Stimulated activated CD8-positive, alpha-beta memory T cell treated with anti-CD3 and anti-CD28 coated beads, Interleukin-15, amount 100 ng/mL, for 4 hours (primary cell): ENCODE measurements around the gene COL20A1.

Source experiments
- DNase-seq, 2 donors: peaks; one replicate each; pipeline ENCODE4 v3.0.0-alpha.2; 2020; ENCODE audit warnings: low read depth in 2 of 2

The COL20A1 gene

DNA sequence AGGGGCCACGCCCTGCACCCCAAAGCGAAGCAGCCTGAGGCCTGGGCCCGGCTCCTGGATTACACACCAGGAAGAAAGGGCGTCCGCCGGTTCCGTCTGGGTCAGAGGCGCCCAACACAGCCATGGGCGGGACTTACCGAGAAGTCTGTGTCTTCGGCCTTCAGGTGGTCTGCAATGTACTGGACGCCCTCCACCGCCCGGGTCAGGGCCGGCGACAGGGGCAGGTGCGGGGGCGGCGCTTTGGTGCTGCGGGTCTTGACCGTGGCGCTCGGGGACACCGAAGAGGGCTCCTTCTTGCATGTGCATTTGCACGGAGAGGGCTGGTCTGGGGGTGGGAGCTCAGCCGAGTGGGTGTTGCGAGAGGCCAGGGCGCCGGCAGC lies 56.5 kb downstream of the COL20A1 start:
- DNase-seq, result no peak

DNA sequence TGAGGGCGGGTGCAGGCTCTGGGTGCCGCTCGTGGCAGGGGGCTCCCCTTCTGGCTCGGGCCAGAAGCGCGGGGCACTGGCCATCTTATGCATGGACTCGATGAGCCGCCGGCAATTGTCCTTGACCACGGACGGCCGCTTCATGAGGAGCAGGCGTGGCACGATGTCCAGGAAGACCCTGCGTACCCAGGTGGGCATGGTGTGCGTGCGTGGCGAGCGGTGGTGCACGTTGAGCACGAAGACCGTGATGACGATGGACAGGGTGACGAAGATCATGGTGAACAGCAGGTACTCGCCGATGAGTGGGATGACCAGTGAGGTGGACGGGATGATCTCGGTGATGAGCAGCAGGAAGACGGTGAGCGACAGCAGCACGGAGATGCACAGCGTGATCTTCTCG lies 57.2 kb downstream of the COL20A1 start:
- no peak for DNase-seq

- DNase-seq, result no peak
Measured at GRCh38 chr20:63350597-63351325, 57.8 kb downstream of the COL20A1 start.

- no peak for DNase-seq
Measured at GRCh38 chr20:63351326-63351700, 58.3 kb downstream of the COL20A1 start.

GRCh38 chr20:63351811-63352591 lies 59.0 kb downstream of the COL20A1 start:
- DNase-seq, result no peak

DNA sequence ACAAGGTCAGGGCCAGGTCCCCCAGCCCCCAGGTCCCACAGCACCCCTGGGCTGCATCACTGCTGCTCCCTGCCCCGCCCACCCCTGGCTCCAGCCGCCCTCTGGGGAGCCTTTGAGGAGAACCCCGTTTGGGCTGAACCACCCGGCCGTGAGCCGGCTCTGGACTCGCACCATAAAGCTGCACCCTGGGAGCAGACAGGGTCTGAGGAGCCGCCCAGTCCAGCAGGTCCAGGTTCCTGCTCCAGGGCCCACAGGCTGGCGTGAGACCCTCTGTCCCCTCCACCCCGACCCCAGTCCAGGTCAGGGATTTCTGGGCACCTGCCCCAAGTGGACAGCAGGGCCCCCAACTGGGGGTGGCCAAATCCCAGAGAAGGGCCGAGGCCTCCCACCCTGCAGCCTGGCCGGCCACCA lies 59.8 kb downstream of the COL20A1 start:
- DNase-seq, result no peak

DNA sequence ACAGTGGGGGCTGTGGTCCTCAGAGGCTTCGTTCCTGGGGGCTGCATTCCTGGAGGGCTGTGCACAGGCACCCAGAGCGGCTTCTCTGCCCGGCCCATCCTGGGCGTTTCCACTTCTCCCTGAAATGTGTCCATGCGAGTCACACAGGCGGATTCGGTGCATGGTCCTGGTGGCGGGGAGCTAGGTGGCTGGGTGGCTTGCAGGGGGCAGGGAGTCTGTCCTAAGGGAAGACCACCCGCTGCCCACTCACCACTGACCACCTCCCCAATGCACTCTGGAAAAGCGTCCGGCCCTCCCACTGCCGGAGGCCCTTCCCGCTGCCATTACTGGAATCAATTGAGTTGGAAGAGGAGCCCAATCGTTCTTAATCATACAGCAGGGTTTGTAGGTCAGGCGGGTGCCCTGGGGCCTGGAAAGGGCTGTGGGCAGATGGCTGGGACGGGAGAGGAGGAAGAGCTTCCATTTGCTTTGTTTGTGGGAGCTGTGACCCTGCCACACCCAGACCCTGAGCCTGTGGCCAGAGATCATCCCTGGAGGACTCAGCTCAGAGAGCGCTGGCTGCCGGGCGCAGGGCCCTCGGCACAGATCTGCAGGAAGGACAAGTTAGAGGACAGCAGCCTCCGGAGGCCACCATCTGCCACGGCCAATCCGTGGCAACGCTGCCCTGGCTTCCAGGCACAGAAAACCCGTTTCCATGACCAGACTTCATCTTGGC lies 61.8 kb downstream of the COL20A1 start:
- DNase-seq, result no peak

- DNase-seq, result no peak
Measured at GRCh38 chr20:63355781-63356295, 62.9 kb downstream of the COL20A1 start.

GRCh38 chr20:63356511-63356910 lies 63.5 kb downstream of the COL20A1 start:
- no peak for DNase-seq

GRCh38 chr20:63356931-63357879 lies 64.2 kb downstream of the COL20A1 start:
- no peak for DNase-seq

DNA sequence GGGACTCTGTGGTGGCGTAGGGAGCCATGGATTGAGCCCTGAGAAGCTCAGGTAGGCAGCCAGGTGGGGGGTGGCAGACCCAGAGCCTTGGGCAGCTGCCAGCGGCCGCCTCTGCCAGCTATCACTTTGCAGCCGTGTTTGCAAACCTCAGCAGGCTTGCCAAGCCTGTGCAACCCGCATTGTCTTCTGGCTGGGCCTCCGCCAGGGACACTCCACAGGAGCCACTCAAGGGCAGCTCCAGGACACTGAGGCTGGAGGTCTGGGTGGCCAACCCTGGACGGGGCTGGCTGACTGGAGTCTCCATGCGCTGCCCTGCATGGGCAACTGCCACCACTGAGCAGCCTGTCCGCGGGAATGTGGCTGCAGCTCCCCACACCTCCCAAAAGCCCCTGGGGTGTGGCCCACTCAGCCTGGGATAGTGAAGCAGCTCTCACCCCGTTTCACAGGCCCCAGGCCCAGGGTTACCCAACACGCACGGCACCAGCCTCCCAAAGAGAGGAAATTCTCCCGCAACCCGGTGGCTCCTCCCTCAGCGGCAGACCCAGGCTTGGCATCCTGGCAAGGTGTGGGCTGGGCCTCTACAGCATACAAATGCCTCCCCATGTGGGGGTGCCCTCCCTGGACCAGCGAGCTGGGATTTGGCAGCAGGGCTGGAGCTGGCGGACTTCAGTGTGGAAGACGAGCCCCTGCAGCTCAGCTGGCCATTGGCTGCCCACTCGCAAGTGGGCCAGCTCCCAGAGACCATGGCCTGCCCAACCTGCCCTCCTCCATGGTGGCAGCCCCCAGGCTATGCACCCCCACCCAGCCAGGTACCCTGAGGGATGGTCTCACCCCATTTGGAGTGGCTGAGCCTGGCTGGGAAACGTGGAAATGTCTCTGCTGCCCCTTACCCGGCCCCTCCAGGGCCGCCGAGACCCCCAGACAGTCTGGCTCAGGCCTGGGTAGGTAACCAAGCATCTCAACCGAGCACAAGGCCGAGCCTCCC lies 65.2 kb downstream of the COL20A1 start:
- no peak for DNase-seq

DNA sequence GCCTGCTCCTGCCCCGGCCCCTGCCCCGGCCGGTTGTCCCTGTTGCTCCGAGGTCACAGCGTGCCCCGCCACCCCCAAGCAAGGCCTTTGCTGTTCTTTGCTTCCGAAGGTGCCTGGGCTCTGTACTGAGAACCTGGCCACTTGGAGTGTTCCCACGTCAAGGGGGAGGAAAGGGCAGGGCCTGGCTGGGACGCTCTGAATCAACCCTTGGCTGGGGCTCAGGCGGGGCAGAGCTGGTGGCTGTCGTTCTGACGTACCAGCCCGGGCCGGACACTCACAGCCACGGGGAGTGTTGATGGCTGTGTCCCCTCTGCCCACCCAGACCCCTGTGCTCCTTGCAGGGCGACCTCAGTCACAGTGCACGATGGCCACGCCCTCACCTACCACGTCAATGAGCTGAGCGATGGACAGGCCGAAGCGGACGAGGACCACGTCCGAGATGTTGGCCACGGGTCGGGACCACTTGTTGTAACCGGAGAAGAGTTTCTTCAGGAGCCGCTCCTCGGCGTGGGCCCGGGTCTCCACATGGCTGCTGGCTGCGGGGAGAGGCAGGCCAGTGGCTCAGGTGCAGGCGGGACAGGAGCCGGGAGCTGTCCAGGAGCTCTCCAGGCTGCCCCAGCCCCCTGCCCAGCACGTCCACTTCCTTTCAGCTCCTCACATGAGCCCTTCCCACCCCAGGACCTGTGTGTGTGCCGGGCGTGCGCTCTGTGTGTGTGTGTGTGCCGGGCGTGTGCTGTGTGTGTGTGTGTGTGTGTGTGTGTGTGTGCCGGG lies 66.4 kb downstream of the COL20A1 start:
- no peak for DNase-seq

- DNase-seq, result no peak
Measured at GRCh38 chr20:63359937-63360849, 67.2 kb downstream of the COL20A1 start.

- no peak for DNase-seq
Measured at GRCh38 chr20:63360850-63361518, 68.0 kb downstream of the COL20A1 start, which contains the start of gene CHRNA4. Gene CHRNA4 (minus strand): TSS chr20:63361349. CDS start chr20:63361165, 184 bp downstream.

GRCh38 chr20:63361519-63362435 lies 68.8 kb downstream of the COL20A1 start:
- no peak for DNase-seq

GRCh38 chr20:63362436-63363009 lies 69.5 kb downstream of the COL20A1 start:
- DNase-seq, result no peak
